ENCODE measurements around the gene RANBP10. TPM values are rescaled to one million over a fixed set of nuclear protein-coding genes. Genes with fewer than 3 reads are reported as not detected.

Gene RANBP10
- total and polyA plus RNA-seq, 2 of the 13 experiments (the other 11 are each of a cell fraction or from before 2014, with no cell fraction given), result 9.2 to 22.7 TPM

- TF ChIP-seq AFF4 (CRISPR knock-in tag; IDR thresholded peaks at IDR 0.05) (no peak), ZNF318 (CRISPR knock-in tag; IDR thresholded peaks at IDR 0.05) (peak; percentile 90; the same call in 1 of the 2 replicates), ZNF782 (CRISPR knock-in tag; IDR thresholded peaks at IDR 0.05; ENCODE audit: borderline replicate concordance) (no peak), ZNF33B (CRISPR knock-in tag; IDR thresholded peaks at IDR 0.05) (peak; percentile 87; the same call in 1 of the 2 replicates), SRY (CRISPR knock-in tag; IDR thresholded peaks at IDR 0.05) (no peak; the same call in 1 of the 2 replicates), LRRFIP1 (CRISPR knock-in tag; conservative IDR thresholded peaks at IDR 0.05) (no peak), ZNF331 (CRISPR knock-in tag; IDR thresholded peaks at IDR 0.05) (no peak; the same call in none of the 2 replicates), ZNF557 (CRISPR knock-in tag; IDR thresholded peaks at IDR 0.05) (no peak), ZNF619 (CRISPR knock-in tag; IDR thresholded peaks at IDR 0.05) (peak; percentile 64; the same call in 1 of the 2 replicates), FOXK2 (IDR thresholded peaks at IDR 0.05) (no peak), PATZ1 (CRISPR knock-in tag; IDR thresholded peaks at IDR 0.05) (no peak)
Observed at GRCh38 chr16:67842509-67843342, 36.4 kb upstream of the RANBP10 start (continued).

All from HepG2 (cell line).